ENCODE results near the gene ARHGAP1.
A peak's percentile ranks its signal among the peaks of the same experiment; 100 is the strongest.

The ARHGAP1 gene

DNA sequence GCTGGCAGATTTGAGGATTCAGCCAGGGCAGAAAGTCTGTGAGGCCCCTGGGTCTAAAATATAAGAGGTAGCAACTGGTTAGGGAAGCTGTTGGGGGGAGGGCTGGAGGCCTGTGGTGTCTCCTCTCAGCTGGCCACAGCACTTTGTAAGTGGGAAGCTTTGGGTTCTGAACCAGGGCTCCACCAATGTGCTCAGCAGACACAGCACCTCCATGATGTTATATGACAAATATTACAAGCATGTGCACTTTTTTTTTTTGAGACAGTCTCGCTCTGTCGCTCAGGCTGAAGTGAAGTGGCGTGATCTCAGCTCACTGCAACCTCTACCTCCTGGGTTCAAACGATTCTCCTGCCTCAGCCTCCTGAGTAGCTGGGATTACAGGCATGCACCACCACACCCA, 8.0 kb downstream of the ARHGAP1 start:
- H3K4me1 ChIP-seq (ENCODE audit: control insufficient read depth in 1 of 2, insufficient read depth in 2 of 2, low read length in 2 of 2) = peaks cover 3 to 47% of the 10 kb centered on the region in 2 donors
- no peak overlapping the region for H3K4me3 ChIP-seq (ENCODE audit: low read depth in 1 of 2, low read length in 2 of 2)
- peaks cover 50 to 54% of the 10 kb centered on the region in 2 donors for H3K36me3 ChIP-seq (ENCODE audit: control insufficient read depth in 1 of 2, insufficient read depth in 2 of 2, low read length in 2 of 2)
- H3K27me3 ChIP-seq (ENCODE audit: low read depth, low read length) = no peaks in the 10 kb centered on the region
- no peak overlapping the region for H3K27ac ChIP-seq (ENCODE audit: low read length)
- no peaks in the 10 kb centered on the region for H3K9me3 ChIP-seq (ENCODE audit: control insufficient read depth in 1 of 2, low read length in 2 of 2)

DNA sequence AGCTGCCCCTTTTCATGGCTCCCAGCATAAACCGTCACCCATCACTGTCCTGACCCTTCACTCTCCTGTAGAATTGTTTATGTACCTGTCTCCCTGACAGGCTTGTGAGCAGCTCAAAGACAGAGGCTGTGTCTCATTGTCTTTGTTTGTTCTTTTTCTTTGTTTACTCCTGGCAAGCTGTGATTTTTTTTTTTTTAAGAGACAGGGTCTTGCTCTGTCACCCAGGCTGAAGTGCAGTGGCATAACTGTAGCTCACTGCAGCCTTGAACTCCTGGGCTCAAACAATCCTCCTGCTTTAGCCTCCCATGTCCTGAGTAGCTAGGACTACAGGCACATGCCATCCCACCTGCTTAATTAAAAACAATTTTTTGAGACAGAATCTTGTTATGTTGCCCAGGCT, 9.7 kb downstream of the ARHGAP1 start:
- no peak overlapping the region for H3K27ac ChIP-seq (ENCODE audit: low read length)
- H3K27me3 ChIP-seq (ENCODE audit: low read depth, low read length) = no peaks in the 10 kb centered on the region
- H3K4me1 ChIP-seq (ENCODE audit: control insufficient read depth in 1 of 2, insufficient read depth in 2 of 2, low read length in 2 of 2) = peaks cover 0 to 31% of the 10 kb centered on the region in 2 donors
- H3K9me3 ChIP-seq (ENCODE audit: control insufficient read depth in 1 of 2, low read length in 2 of 2) = no peaks in the 10 kb centered on the region
- H3K4me3 ChIP-seq (ENCODE audit: low read depth in 1 of 2, low read length in 2 of 2) = no peak overlapping the region
- peaks cover 49 to 61% of the 10 kb centered on the region in 2 donors for H3K36me3 ChIP-seq (ENCODE audit: control insufficient read depth in 1 of 2, insufficient read depth in 2 of 2, low read length in 2 of 2)

- no peaks in the 10 kb centered on the region for H3K9me3 ChIP-seq (ENCODE audit: control insufficient read depth in 1 of 2, low read length in 2 of 2)
- peaks cover 0 to 17% of the 10 kb centered on the region in 2 donors for H3K4me1 ChIP-seq (ENCODE audit: control insufficient read depth in 1 of 2, insufficient read depth in 2 of 2, low read length in 2 of 2)
- H3K27ac ChIP-seq (ENCODE audit: low read length) = peak overlapping the region; percentile 67
- peaks cover 32 to 34% of the 10 kb centered on the region in 2 donors for H3K36me3 ChIP-seq (ENCODE audit: control insufficient read depth in 1 of 2, insufficient read depth in 2 of 2, low read length in 2 of 2)
- H3K4me3 ChIP-seq (ENCODE audit: low read depth in 1 of 2, low read length in 2 of 2) = no peak overlapping the region
- H3K27me3 ChIP-seq (ENCODE audit: low read depth, low read length) = no peaks in the 10 kb centered on the region
These were observed 13.3 kb downstream of the ARHGAP1 start for GRCh38 chr11:46686886-46687795.

GRCh38 chr11:46684367-46684766, 16.1 kb downstream of the ARHGAP1 start:
- no peak overlapping the region for H3K27ac ChIP-seq (ENCODE audit: low read length)
- peaks cover 31 to 55% of the 10 kb centered on the region in 2 donors for H3K36me3 ChIP-seq (ENCODE audit: control insufficient read depth in 1 of 2, insufficient read depth in 2 of 2, low read length in 2 of 2)
- no peaks in the 10 kb centered on the region for H3K27me3 ChIP-seq (ENCODE audit: low read depth, low read length)
- no peak overlapping the region for H3K4me3 ChIP-seq (ENCODE audit: low read depth in 1 of 2, low read length in 2 of 2)
- peaks cover 0 to 17% of the 10 kb centered on the region in 2 donors for H3K4me1 ChIP-seq (ENCODE audit: control insufficient read depth in 1 of 2, insufficient read depth in 2 of 2, low read length in 2 of 2)
- no peaks in the 10 kb centered on the region for H3K9me3 ChIP-seq (ENCODE audit: control insufficient read depth in 1 of 2, low read length in 2 of 2)

- Histone ChIP-seq H3K9me3 (ENCODE audit: control insufficient read depth in 1 of 2, low read length in 2 of 2) (no peaks in the 10 kb centered on the region), H3K27me3 (ENCODE audit: low read depth, low read length) (no peaks in the 10 kb centered on the region), H3K27ac (ENCODE audit: low read length) (no peak overlapping the region), H3K4me3 (ENCODE audit: low read depth in 1 of 2, low read length in 2 of 2) (no peak overlapping the region), H3K4me1 (ENCODE audit: control insufficient read depth in 1 of 2, insufficient read depth in 2 of 2, low read length in 2 of 2) (peaks cover 0 to 11% of the 10 kb centered on the region in 2 donors), H3K36me3 (ENCODE audit: control insufficient read depth in 1 of 2, insufficient read depth in 2 of 2, low read length in 2 of 2) (peaks cover 35 to 59% of the 10 kb centered on the region in 2 donors)
These were observed 17.4 kb downstream of the ARHGAP1 start for GRCh38 chr11:46682773-46683752.

DNA sequence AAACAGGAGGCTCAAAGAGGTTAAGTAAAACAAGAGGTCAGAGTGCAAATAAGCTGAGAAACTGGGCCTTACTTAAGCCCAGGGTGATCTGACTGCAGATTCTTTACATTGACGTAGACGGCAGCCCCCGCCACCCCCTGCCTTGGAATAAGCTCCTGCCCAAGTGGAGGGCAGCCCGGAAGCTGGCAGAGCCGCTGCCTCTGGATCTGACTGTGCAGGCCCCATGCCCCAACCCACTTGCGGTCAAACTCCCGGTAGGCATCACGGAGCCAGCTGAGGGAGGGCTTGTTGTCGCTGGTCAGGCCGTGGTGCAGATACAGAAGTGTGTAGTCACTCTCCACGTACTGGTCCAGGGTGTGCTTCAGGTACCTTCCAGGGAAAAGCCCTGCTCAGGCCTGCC, 18.6 kb downstream of the ARHGAP1 start:
- Histone ChIP-seq H3K9me3 (ENCODE audit: control insufficient read depth in 1 of 2, low read length in 2 of 2) (no peaks in the 10 kb centered on the region), H3K27me3 (ENCODE audit: low read depth, low read length) (no peaks in the 10 kb centered on the region), H3K27ac (ENCODE audit: low read length) (no peak overlapping the region), H3K36me3 (ENCODE audit: control insufficient read depth in 1 of 2, insufficient read depth in 2 of 2, low read length in 2 of 2) (peaks cover 30 to 57% of the 10 kb centered on the region in 2 donors), H3K4me1 (ENCODE audit: control insufficient read depth in 1 of 2, insufficient read depth in 2 of 2, low read length in 2 of 2) (peaks cover 0 to 11% of the 10 kb centered on the region in 2 donors), H3K4me3 (ENCODE audit: low read depth in 1 of 2, low read length in 2 of 2) (no peak overlapping the region)

DNA sequence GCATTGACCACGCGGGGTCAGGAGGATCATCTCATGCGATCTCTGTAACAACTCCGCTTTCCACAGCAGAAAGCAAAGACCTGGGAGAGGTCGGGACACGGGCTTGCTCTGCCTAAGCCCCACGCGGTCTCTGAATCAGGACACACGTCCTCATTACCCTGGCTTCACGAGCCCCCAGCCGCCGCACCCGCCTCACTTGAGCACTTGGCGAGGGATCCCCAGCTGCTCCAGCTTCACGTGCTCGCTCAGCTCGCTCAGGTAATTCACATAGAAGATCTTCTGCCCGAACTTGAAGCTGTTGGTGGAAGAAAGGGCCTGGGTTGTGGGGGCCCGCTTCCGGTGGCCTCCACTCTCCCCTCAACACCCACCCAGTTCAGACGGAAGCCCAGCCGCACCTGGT, 19.6 kb downstream of the ARHGAP1 start:
- Histone ChIP-seq H3K9me3 (ENCODE audit: control insufficient read depth in 1 of 2, low read length in 2 of 2) (no peaks in the 10 kb centered on the region), H3K4me1 (ENCODE audit: control insufficient read depth in 1 of 2, insufficient read depth in 2 of 2, low read length in 2 of 2) (peaks cover 2 to 18% of the 10 kb centered on the region in 2 donors), H3K27ac (ENCODE audit: low read length) (no peak overlapping the region), H3K27me3 (ENCODE audit: low read depth, low read length) (no peaks in the 10 kb centered on the region), H3K4me3 (ENCODE audit: low read depth in 1 of 2, low read length in 2 of 2) (no peak overlapping the region), H3K36me3 (ENCODE audit: control insufficient read depth in 1 of 2, insufficient read depth in 2 of 2, low read length in 2 of 2) (peaks cover 30 to 56% of the 10 kb centered on the region in 2 donors)

DNA sequence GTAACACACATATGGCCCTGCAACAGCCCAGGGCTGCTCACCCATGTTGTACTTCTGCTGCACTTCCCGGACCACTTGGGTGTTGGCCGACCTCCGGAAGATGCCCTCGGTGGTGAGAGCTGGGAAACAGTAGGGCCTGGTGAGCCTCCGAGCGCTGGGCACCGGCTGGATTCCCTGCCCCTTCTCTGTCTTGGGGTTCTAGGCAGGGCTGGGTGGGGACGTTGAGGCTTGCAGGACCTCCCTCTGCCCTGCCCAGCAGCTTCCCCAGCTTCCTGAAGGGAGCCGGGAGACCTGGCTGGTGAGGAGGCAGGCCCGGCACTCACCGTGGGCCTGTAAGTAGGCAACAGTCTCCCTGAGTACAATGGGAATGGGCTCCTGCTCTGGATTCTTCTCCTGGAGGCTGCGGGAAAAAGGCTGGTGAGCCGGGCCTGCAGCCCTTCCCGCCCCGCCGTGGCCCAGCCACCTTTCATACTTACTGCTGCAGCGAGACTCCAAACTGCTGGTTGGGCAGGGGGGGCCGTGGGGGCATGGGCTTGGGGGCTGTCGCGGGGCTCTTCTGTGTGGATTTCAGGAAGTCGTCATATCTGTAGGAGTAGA, 20.2 kb downstream of the ARHGAP1 start:
- Histone ChIP-seq H3K4me3 (ENCODE audit: low read depth in 1 of 2, low read length in 2 of 2) (no peak overlapping the region), H3K27me3 (ENCODE audit: low read depth, low read length) (no peaks in the 10 kb centered on the region), H3K36me3 (ENCODE audit: control insufficient read depth in 1 of 2, insufficient read depth in 2 of 2, low read length in 2 of 2) (peaks cover 30 to 56% of the 10 kb centered on the region in 2 donors), H3K27ac (ENCODE audit: low read length) (no peak overlapping the region), H3K9me3 (ENCODE audit: control insufficient read depth in 1 of 2, low read length in 2 of 2) (no peaks in the 10 kb centered on the region), H3K4me1 (ENCODE audit: control insufficient read depth in 1 of 2, insufficient read depth in 2 of 2, low read length in 2 of 2) (peaks cover 8 to 24% of the 10 kb centered on the region in 2 donors)

DNA sequence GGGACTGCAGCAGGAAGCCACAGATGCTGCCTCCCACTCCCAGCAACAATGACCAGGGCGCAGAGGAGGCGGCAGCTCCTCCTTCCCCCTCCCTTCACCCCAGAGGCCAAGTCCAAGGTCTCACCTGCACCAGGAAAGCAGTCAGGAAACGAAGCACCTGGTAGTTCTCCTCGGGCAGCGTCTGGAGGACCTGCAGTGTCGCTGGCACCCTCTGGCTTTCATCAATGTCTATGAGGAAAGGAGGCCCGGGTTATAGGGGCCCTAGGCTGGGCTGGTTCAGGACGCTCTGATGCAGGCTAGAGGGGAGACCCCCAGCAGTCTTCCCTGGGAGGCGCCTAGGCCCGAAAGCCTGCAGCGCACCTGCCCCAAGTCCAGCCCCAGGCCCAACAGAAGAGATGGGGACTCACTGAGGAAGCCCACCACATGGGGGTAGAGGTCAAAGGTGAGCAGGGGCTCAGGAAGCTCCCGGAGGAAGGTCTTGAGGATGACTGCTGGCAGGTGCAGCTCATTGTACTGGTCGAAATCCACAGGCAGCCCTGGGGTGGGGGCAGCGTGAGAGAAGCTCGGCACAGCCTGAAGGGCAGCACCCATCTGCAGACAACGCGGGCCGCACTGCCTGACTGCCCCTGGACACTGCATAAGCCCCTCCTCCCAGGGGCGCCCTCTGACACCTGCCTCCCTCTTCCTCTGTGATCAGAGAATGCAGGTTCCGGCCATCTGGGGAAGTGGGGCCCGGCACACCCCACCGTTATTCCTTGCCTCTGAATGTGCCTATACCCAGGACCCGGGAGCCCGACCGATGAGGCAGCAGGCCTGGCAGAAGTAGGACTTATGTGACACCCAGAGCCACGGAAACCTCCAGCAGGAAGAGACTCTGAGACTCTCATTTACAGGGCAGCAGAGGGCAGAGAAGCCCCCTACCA, 20.9 kb downstream of the ARHGAP1 start:
- Histone ChIP-seq H3K36me3 (ENCODE audit: control insufficient read depth in 1 of 2, insufficient read depth in 2 of 2, low read length in 2 of 2) (peaks cover 30 to 56% of the 10 kb centered on the region in 2 donors), H3K27me3 (ENCODE audit: low read depth, low read length) (no peaks in the 10 kb centered on the region), H3K4me1 (ENCODE audit: control insufficient read depth in 1 of 2, insufficient read depth in 2 of 2, low read length in 2 of 2) (peaks cover 15 to 31% of the 10 kb centered on the region in 2 donors), H3K9me3 (ENCODE audit: control insufficient read depth in 1 of 2, low read length in 2 of 2) (no peaks in the 10 kb centered on the region), H3K4me3 (ENCODE audit: low read depth in 1 of 2, low read length in 2 of 2) (no peak overlapping the region), H3K27ac (ENCODE audit: low read length) (no peak overlapping the region)

DNA sequence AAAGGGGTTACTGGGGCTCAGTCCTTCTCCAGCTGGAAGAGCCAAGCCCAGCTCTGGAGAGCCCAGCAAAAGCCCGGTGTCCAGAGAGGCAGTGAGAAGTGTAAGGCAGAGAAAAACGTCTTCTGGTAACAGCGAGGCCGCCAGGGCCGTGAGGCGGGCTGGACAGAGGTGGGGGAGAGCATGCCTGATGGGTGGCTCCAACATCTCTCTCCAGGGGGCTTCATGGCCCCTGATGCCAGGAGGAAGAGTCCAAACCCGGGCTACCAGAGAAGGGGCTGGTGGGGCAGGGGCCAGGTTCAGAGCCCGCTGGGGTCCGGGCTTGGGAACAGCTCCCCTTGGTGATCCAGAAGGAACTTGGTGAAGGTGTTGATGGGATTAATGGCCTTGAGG, 21.7 kb downstream of the ARHGAP1 start:
- H3K36me3 ChIP-seq (ENCODE audit: control insufficient read depth in 1 of 2, insufficient read depth in 2 of 2, low read length in 2 of 2) = peaks cover 30 to 60% of the 10 kb centered on the region in 2 donors
- no peaks in the 10 kb centered on the region for H3K27me3 ChIP-seq (ENCODE audit: low read depth, low read length)
- no peak overlapping the region for H3K4me3 ChIP-seq (ENCODE audit: low read depth in 1 of 2, low read length in 2 of 2)
- no peaks in the 10 kb centered on the region for H3K9me3 ChIP-seq (ENCODE audit: control insufficient read depth in 1 of 2, low read length in 2 of 2)
- no peak overlapping the region for H3K27ac ChIP-seq (ENCODE audit: low read length)
- peaks cover 17 to 34% of the 10 kb centered on the region in 2 donors for H3K4me1 ChIP-seq (ENCODE audit: control insufficient read depth in 1 of 2, insufficient read depth in 2 of 2, low read length in 2 of 2)

Measured in muscle layer of duodenum (tissue), 2 donors.